ENCODE measurements around the gene SLC17A2. TPM values are rescaled to one million over a fixed set of nuclear protein-coding genes. Genes with fewer than 3 reads are reported as not detected.
A peak's percentile ranks its signal among the peaks of the same experiment; 100 is the strongest.

Gene SLC17A2
- total and polyA plus RNA-seq, 2 of the 13 experiments (the other 11 are each of a cell fraction or from before 2014, with no cell fraction given) = 11.2 to 32.4 TPM

DNA sequence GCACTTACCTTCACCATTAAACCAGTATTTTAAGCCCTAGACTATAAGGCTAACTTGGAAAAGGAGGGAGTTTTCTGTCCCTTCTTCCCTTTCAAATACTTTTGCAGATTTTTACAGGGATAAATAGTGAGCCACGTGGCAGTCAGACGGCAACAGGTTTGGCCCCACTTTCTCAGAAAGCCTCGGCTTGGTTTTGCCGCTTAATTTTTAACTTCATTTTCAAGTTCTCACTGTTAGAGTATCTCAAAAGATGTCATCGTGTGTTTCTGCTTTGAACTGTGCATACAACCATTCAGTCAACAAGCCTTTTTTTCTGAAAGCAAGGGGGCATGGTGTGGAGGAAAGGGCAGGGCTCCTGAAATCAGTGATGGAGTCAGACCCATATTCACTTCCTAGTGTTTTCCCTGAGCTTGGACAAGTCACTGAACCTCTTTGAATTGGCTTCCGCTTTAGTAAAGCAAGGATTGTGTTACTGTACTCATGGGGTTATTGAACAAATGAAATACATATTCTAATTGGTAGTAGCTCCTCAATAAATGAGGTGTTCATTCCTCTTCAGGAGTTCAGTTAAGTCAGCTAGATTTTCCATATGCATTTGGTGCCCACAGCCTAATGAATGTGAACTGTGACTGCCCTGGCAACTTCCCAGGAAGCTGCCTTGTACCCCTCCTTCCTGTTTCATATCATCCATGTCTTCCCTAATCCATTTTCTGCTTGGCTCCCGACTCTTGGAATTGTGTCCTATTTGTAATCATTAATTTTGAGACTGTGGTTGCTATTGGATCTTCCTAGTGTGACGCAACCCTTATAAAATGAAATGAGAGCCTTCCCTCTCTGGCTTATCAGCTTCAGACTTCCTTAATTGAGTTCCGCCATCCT lies at the start of gene SLC17A2 (continued):
- TF ChIP-seq AKNA (CRISPR knock-in tag; IDR thresholded peaks at IDR 0.05; ENCODE audit: borderline replicate concordance) (no peak), TRIM24 (CRISPR knock-in tag; IDR thresholded peaks at IDR 0.05) (no peak), ZFAT (CRISPR knock-in tag; conservative IDR thresholded peaks at IDR 0.05) (no peak), HNRNPUL1 (IDR thresholded peaks at IDR 0.05; ENCODE audit: low read depth, low read length) (peak; percentile 46; the same call in 1 of the 2 replicates), MAF1 (CRISPR knock-in tag; IDR thresholded peaks at IDR 0.05; ENCODE audit: borderline replicate concordance) (no peak), ZNF230 (CRISPR knock-in tag; IDR thresholded peaks at IDR 0.05) (no peak), ZNF556 (CRISPR knock-in tag; IDR thresholded peaks at IDR 0.05; ENCODE audit: borderline replicate concordance) (0 out of 2 replicates have a peak, but pooled peaks have one; percentile 67), SOX6 (IDR thresholded peaks at IDR 0.05) (no peak), SOX6 (CRISPR knock-in tag; IDR thresholded peaks at IDR 0.05) (peak; percentile 83), ZSCAN20 (CRISPR knock-in tag; IDR thresholded peaks at IDR 0.05; ENCODE audit: borderline replicate concordance) (no peak), HDAC2 (CRISPR knock-in tag; IDR thresholded peaks at IDR 0.05) (peak; percentile 76), RCOR2 (CRISPR knock-in tag; IDR thresholded peaks at IDR 0.05) (peak; percentile 53; the same call in 1 of the 2 replicates), ZNF317 (CRISPR knock-in tag; IDR thresholded peaks at IDR 0.05) (0 out of 2 replicates have a peak, but pooled peaks have one; percentile 47), ZNF468 (CRISPR knock-in tag; IDR thresholded peaks at IDR 0.05) (no peak), GFI1 (CRISPR knock-in tag; IDR thresholded peaks at IDR 0.05; ENCODE audit: borderline replicate concordance) (peak; percentile 45; the same call in 1 of the 2 replicates), PAX8 (CRISPR knock-in tag; IDR thresholded peaks at IDR 0.05; ENCODE audit: borderline replicate concordance) (no peak), ARHGAP35 (CRISPR knock-in tag; IDR thresholded peaks at IDR 0.05; ENCODE audit: borderline replicate concordance) (no peak), ARID2 (CRISPR knock-in tag; IDR thresholded peaks at IDR 0.05; ENCODE audit: borderline replicate concordance) (peak; percentile 83; the same call in 1 of the 2 replicates)
- TF ChIP-seq, protein P1, sequence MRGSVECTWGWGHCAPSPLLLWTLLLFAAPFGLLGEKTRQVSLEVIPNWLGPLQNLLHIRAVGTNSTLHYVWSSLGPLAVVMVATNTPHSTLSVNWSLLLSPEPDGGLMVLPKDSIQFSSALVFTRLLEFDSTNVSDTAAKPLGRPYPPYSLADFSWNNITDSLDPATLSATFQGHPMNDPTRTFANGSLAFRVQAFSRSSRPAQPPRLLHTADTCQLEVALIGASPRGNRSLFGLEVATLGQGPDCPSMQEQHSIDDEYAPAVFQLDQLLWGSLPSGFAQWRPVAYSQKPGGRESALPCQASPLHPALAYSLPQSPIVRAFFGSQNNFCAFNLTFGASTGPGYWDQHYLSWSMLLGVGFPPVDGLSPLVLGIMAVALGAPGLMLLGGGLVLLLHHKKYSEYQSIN (CRISPR knock-in tag; IDR thresholded peaks at IDR 0.05; ENCODE audit: borderline replicate concordance) = no peak
- TF ChIP-seq, protein P2, sequence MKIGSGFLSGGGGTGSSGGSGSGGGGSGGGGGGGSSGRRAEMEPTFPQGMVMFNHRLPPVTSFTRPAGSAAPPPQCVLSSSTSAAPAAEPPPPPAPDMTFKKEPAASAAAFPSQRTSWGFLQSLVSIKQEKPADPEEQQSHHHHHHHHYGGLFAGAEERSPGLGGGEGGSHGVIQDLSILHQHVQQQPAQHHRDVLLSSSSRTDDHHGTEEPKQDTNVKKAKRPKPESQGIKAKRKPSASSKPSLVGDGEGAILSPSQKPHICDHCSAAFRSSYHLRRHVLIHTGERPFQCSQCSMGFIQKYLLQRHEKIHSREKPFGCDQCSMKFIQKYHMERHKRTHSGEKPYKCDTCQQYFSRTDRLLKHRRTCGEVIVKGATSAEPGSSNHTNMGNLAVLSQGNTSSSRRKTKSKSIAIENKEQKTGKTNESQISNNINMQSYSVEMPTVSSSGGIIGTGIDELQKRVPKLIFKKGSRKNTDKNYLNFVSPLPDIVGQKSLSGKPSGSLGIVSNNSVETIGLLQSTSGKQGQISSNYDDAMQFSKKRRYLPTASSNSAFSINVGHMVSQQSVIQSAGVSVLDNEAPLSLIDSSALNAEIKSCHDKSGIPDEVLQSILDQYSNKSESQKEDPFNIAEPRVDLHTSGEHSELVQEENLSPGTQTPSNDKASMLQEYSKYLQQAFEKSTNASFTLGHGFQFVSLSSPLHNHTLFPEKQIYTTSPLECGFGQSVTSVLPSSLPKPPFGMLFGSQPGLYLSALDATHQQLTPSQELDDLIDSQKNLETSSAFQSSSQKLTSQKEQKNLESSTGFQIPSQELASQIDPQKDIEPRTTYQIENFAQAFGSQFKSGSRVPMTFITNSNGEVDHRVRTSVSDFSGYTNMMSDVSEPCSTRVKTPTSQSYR (CRISPR knock-in tag; IDR thresholded peaks at IDR 0.05; ENCODE audit: borderline replicate concordance) = no peak
